DND-41 (cell line): ENCODE data around the gene PAFAH2.

Experiments used
- ATAC-seq: fragments of 200-7000 bp; cut with Tn5 transposase; 3 replicates; pipeline ENCODE4 v1.9.1; 2021; ENCODE audit warnings: low read depth; ENCODE audit not compliant: insufficient read depth
- DNase-seq: peaks from one replicate; pipeline ENCODE4 v3.0.0-alpha.2; 2020
- H2AFZ ChIP-seq: 2 replicates; pipeline ENCODE4 v1.6.0; 2012; ENCODE audit warnings: low read depth, low read length
- H3K27ac ChIP-seq: 2 replicates; pipeline ENCODE4 v1.5.1; 2012; ENCODE audit warnings: low read length, inconsistent platforms
- H3K27me3 ChIP-seq: fragments of 200-600 bp; sonication (generic); 2 replicates; pipeline ENCODE4 v1.6.0; 2012; ENCODE audit warnings: low read length, mild to moderate bottlenecking, inconsistent platforms; ENCODE audit not compliant: insufficient read depth, poor library complexity
- H3K36me3 ChIP-seq: 2 replicates; pipeline ENCODE4 v1.5.1; 2012; ENCODE audit warnings: low read length, inconsistent platforms; ENCODE audit not compliant: insufficient read depth
- H3K4me1 ChIP-seq: 2 replicates; pipeline ENCODE4 v1.5.1; 2012; ENCODE audit warnings: mild to moderate bottlenecking, low read length; ENCODE audit not compliant: insufficient read depth
- H3K4me2 ChIP-seq: 2 replicates; pipeline ENCODE4 v1.6.0; 2012; ENCODE audit warnings: mild to moderate bottlenecking, moderate library complexity, low read length, inconsistent platforms; ENCODE audit not compliant: insufficient read depth
- H3K4me3 ChIP-seq, 2 experiments: fragments of 200-600 bp in 1 of 2; shearing (Covaris generic) in 1 of 2; 2 replicates each; pipeline ENCODE4 v1.5.1; 2012 to 2016; ENCODE audit warnings: inconsistent platforms in 2 of 2, low read length in 2 of 2, mild to moderate bottlenecking in 2 of 2, low read depth in 1 of 2, moderate library complexity in 1 of 2
- H3K79me2 ChIP-seq: 2 replicates; pipeline ENCODE4 v1.6.0; 2012; ENCODE audit warnings: low read length, inconsistent platforms; ENCODE audit not compliant: insufficient read depth
- H3K9ac ChIP-seq: 2 replicates; pipeline ENCODE4 v1.6.0; 2012; ENCODE audit warnings: low read depth, mild to moderate bottlenecking, inconsistent platforms, low read length, moderate library complexity
- H3K9me3 ChIP-seq: 2 replicates; pipeline ENCODE4 v1.5.1; 2012; ENCODE audit warnings: low read length, moderate library complexity, mild to moderate bottlenecking, inconsistent platforms; ENCODE audit not compliant: insufficient read depth, severe bottlenecking
- H4K20me1 ChIP-seq: 2 replicates; pipeline ENCODE4 v1.6.0; 2012; ENCODE audit warnings: low read length; ENCODE audit not compliant: insufficient read depth
- EZH2 ChIP-seq: IDR thresholded peaks from 3 replicates; pipeline ENCODE4 v1.6.1; 2012; ENCODE audit warnings: borderline replicate concordance, low read depth, mild to moderate bottlenecking, moderate library complexity, low read length, inconsistent platforms; ENCODE audit not compliant: severe bottlenecking
- TF ChIP-seq, protein P1 (sequence below): IDR thresholded peaks from 2 replicates; pipeline ENCODE4 v1.5.1; 2012; ENCODE audit warnings: borderline replicate concordance, low read length, moderate library complexity, mild to moderate bottlenecking; ENCODE audit not compliant: poor library complexity, severe bottlenecking; ENCODE audit errors: extremely low read depth

Gene PAFAH2

DNA sequence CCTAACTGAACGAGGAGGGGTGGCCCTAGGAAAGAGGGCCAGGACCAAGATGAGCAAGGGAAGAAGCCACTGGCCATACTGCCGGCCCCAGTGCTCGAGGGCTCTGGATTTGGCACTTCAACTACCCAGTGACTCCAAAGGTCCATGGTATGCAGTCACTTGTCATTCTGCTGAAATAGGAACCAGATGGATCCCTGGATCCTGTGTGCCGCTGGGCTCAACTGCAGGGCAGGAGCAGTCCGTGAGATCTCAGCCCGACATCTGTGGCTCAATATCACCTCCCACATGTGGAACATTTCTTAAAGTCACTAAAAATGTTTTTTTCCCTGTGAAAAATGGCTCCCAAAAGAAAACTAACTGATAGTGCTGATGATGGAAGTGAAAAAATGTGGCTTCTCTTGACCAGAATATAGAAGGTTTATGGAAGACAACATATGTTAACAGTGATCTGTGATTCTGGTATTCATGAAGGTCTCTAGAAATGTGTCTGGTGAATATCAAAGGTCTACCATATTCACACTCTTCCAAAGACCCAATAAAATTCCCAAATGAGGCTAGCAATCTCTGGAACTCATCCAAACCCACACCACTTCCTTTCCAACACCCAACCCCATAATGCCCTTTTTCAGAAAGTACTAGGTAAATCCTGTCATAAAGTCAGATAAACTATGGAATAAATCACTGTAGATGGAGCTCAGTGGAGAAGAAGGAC, 24.1 kb downstream of the PAFAH2 start:
- peak overlapping the region; percentile 34; the same call in 1 of the 2 replicates for H3K4me2 ChIP-seq

DNA sequence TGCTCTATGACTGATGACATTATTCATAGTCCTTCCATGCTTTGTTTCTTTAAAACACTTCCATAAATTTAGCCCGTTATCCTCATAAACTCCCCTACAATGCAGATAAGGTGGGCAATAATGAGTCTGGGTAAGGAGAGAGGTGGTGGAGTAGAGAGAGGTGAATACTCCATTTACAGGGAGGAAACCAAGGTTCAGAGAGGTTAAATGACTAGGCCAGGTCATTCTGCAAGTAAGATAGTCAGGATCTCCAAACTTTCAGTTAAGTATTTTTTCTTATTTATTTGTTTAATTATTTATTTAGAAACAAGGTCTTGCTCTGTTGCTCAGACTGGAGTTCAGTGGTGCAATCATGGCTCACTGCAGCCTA, 26.1 kb downstream of the PAFAH2 start:
- no peaks in the 10 kb centered on the region for H4K20me1 ChIP-seq
- H3K79me2 ChIP-seq = peaks cover 68% of the 10 kb centered on the region
- peak overlapping the region in 1 of 2 experiments; percentile 3; a peak in 1 of 4 replicates for H3K4me3 ChIP-seq
- ATAC-seq (peak; percentile 7; the same call in 1 of the 3 replicates), DNase-seq (no peak)
- no peaks in the 10 kb centered on the region for H3K9me3 ChIP-seq
- no peak for TF ChIP-seq EZH2
- TF ChIP-seq, protein P1, sequence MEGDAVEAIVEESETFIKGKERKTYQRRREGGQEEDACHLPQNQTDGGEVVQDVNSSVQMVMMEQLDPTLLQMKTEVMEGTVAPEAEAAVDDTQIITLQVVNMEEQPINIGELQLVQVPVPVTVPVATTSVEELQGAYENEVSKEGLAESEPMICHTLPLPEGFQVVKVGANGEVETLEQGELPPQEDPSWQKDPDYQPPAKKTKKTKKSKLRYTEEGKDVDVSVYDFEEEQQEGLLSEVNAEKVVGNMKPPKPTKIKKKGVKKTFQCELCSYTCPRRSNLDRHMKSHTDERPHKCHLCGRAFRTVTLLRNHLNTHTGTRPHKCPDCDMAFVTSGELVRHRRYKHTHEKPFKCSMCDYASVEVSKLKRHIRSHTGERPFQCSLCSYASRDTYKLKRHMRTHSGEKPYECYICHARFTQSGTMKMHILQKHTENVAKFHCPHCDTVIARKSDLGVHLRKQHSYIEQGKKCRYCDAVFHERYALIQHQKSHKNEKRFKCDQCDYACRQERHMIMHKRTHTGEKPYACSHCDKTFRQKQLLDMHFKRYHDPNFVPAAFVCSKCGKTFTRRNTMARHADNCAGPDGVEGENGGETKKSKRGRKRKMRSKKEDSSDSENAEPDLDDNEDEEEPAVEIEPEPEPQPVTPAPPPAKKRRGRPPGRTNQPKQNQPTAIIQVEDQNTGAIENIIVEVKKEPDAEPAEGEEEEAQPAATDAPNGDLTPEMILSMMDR = no peak
- peaks cover 88% of the 10 kb centered on the region for H3K36me3 ChIP-seq
- peak overlapping the region; percentile 55 for H3K9ac ChIP-seq
- H2AFZ ChIP-seq = 0 out of 2 replicates have a peak overlapping the region, but pooled peaks have one; percentile 1
- H3K27me3 ChIP-seq = no peaks in the 10 kb centered on the region
- peaks cover 83% of the 10 kb centered on the region for H3K4me1 ChIP-seq
- peak overlapping the region; percentile 96 for H3K27ac ChIP-seq
- H3K4me2 ChIP-seq = peak overlapping the region; percentile 53

More for the DNA sequence above, 24.1 kb downstream of the PAFAH2 start:
- Histone ChIP-seq H3K36me3 (peaks cover 86% of the 10 kb centered on the region), H3K4me1 (peaks cover 94% of the 10 kb centered on the region), H3K4me3 (no peak overlapping the region), H3K27me3 (no peaks in the 10 kb centered on the region), H4K20me1 (no peaks in the 10 kb centered on the region), H3K79me2 (peaks cover 64% of the 10 kb centered on the region), H3K9ac (peak overlapping the region; percentile 55), H3K27ac (peak overlapping the region; percentile 96), H3K9me3 (no peaks in the 10 kb centered on the region), H2AFZ (no peak overlapping the region)
- no peak for TF ChIP-seq EZH2
- TF ChIP-seq, protein P1 = no peak
- ATAC-seq = no peak
- no peak for DNase-seq

DNA sequence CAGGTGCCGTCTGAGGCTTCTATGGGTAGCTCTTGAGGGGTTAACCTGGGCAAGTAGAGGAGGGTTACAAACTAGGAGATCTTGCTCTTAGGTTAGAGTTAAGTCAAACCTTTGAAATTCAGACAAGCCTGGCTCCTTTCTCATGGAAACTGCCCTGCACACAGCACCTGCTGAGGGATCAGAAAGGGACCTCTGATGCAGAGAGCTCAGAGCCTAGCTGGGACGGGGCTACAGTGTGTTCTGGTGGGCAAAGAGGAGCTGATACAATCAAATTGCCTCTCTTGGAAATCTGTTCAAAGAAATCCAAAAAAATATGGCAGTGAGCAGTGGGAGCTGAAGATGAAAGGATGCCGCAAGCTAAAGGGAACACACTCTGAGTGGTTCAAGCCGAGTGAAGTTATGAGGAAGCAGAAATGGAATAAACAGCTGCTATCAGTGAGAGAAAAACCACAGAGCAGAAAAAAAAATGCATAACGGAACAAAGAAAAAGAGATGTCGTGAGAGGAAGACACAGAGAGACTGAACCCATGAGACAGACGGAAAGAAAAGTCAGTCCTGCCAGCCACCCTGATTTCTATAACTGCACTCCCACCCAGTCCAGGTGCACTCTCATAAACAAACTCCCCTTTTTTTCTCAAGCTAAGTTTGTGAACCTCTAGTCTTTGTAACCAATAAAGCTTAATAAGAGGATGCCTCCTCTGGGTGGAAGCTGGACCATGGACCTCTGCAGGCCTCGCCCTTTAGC, 26.6 kb downstream of the PAFAH2 start:
- peak overlapping the region; percentile 96 for H3K27ac ChIP-seq
- peaks cover 67% of the 10 kb centered on the region for H3K79me2 ChIP-seq
- H3K9ac ChIP-seq = peak overlapping the region; percentile 55
- no peaks in the 10 kb centered on the region for H4K20me1 ChIP-seq
- TF ChIP-seq, protein P1 = no peak
- no peak for TF ChIP-seq EZH2
- peaks cover 80% of the 10 kb centered on the region for H3K4me1 ChIP-seq
- ATAC-seq (peak; percentile 88), DNase-seq (peak; percentile 77)
- H3K36me3 ChIP-seq = peaks cover 86% of the 10 kb centered on the region
- no peaks in the 10 kb centered on the region for H3K27me3 ChIP-seq
- peak overlapping the region; percentile 53 for H3K4me2 ChIP-seq
- H3K9me3 ChIP-seq = no peaks in the 10 kb centered on the region
- H3K4me3 ChIP-seq = peak overlapping the region in 1 of 2 experiments; percentile 39; a peak in 2 of 4 replicates
- 0 out of 2 replicates have a peak overlapping the region, but pooled peaks have one; percentile 1 for H2AFZ ChIP-seq
